ENCODE data around the gene EPC2. TPM values are rescaled to one million over a fixed set of nuclear protein-coding genes. Genes with fewer than 3 reads are reported as not detected.
"Not testable (repeated sequence)": the region's sequence is repeated elsewhere in the genome, so short reads cannot be mapped to it uniquely, and the experiment has no call there.

EPC2 gene
- polyA plus RNA-seq, 1 experiment: 12.4 TPM

GRCh38 chr2:148756292-148756975, 111.9 kb downstream of the EPC2 start:
- CTCF ChIA-PET: no interaction called here
- no peak overlapping the region for H3K4me3 ChIP-seq (ENCODE audit: low read depth, low read length)
- TF ChIP-seq CTCF (IDR thresholded peaks at IDR 0.05; ENCODE audit: insufficient read depth, low read depth, low read length): no peak
- no peaks in the 10 kb centered on the region for H3K27me3 ChIP-seq (ENCODE audit: control insufficient read depth, insufficient read depth, low read length)
- DNase-seq (ENCODE audit: low read depth): peak; percentile 1
- POLR2A ChIA-PET: no interaction called here
- no peaks in the 10 kb centered on the region for H3K36me3 ChIP-seq (ENCODE audit: control insufficient read depth, insufficient read depth, low read length)

GRCh38 chr2:148764815-148765214, 120.3 kb downstream of the EPC2 start:
- no peaks in the 10 kb centered on the region for H3K27me3 ChIP-seq (ENCODE audit: control insufficient read depth, insufficient read depth, low read length)
- no peak overlapping the region for H3K4me3 ChIP-seq (ENCODE audit: low read depth, low read length)
- POLR2A ChIA-PET: no interaction called here
- H3K36me3 ChIP-seq (ENCODE audit: control insufficient read depth, insufficient read depth, low read length): peaks cover 1% of the 10 kb centered on the region; the same call in 1 of the 2 replicates
- no peak for DNase-seq (ENCODE audit: low read depth)
- CTCF ChIA-PET: no interaction called here
- no peak for TF ChIP-seq CTCF (IDR thresholded peaks at IDR 0.05; ENCODE audit: insufficient read depth, low read depth, low read length)

GRCh38 chr2:148770047-148770446, 125.5 kb downstream of the EPC2 start:
- POLR2A ChIA-PET: no interaction called here
- CTCF ChIA-PET: no interaction called here
- Histone ChIP-seq H3K36me3 (ENCODE audit: control insufficient read depth, insufficient read depth, low read length) (peaks cover 1% of the 10 kb centered on the region; the same call in 1 of the 2 replicates), H3K27me3 (ENCODE audit: control insufficient read depth, insufficient read depth, low read length) (no peaks in the 10 kb centered on the region), H3K4me3 (ENCODE audit: low read depth, low read length) (no peak overlapping the region)
- DNase-seq (ENCODE audit: low read depth): no peak
- no peak for TF ChIP-seq CTCF (IDR thresholded peaks at IDR 0.05; ENCODE audit: insufficient read depth, low read depth, low read length)

- no peak for DNase-seq (ENCODE audit: low read depth)
- Histone ChIP-seq H3K36me3 (ENCODE audit: control insufficient read depth, insufficient read depth, low read length) (peaks cover 1% of the 10 kb centered on the region; the same call in 1 of the 2 replicates), H3K27me3 (ENCODE audit: control insufficient read depth, insufficient read depth, low read length) (no peaks in the 10 kb centered on the region), H3K4me3 (ENCODE audit: low read depth, low read length) (no peak overlapping the region)
- TF ChIP-seq CTCF (IDR thresholded peaks at IDR 0.05; ENCODE audit: insufficient read depth, low read depth, low read length): no peak
- POLR2A ChIA-PET: no interaction called here
- CTCF ChIA-PET: interaction anchor here (0.6 kb wide), 1 partner anchor 52 kb away, joined by 3 read pairs; no protein-coding TSS in a partner anchor
These were observed 137.0 kb downstream of the EPC2 start for GRCh38 chr2:148781544-148781943.

GRCh38 chr2:148789059-148789458, 144.5 kb downstream of the EPC2 start:
- ChIA-PET POLR2A (no interaction called here), CTCF (no interaction called here)
- H3K4me3 ChIP-seq (ENCODE audit: low read depth, low read length): no peak overlapping the region
- no peak for DNase-seq (ENCODE audit: low read depth)
- TF ChIP-seq CTCF (IDR thresholded peaks at IDR 0.05; ENCODE audit: insufficient read depth, low read depth, low read length): no peak
- H3K36me3 ChIP-seq (ENCODE audit: control insufficient read depth, insufficient read depth, low read length): peaks cover 1% of the 10 kb centered on the region; the same call in 1 of the 2 replicates
- no peaks in the 10 kb centered on the region for H3K27me3 ChIP-seq (ENCODE audit: control insufficient read depth, insufficient read depth, low read length)

GRCh38 chr2:148790172-148790571, 145.6 kb downstream of the EPC2 start:
- CTCF ChIA-PET; POLR2A ChIA-PET; DNase-seq (ENCODE audit: low read depth): not testable (repeated sequence)

More at GRCh38 chr2:148790172-148790571, 145.6 kb downstream of the EPC2 start:
- not testable (repeated sequence) for H3K27me3 ChIP-seq (ENCODE audit: control insufficient read depth, insufficient read depth, low read length); H3K4me3 ChIP-seq (ENCODE audit: low read depth, low read length); H3K36me3 ChIP-seq (ENCODE audit: control insufficient read depth, insufficient read depth, low read length)

Measured in BJ (cell line).